BJ (cell line): Measurements from ENCODE around the gene ERF. TPM values are rescaled to one million over a fixed set of nuclear protein-coding genes. Genes with fewer than 3 reads are reported as not detected.
A peak's percentile ranks its signal among the peaks of the same experiment; 100 is the strongest.

Experiments used
- CTCF ChIA-PET: fragments of 350-600 bp; formaldehyde crosslinking; extraction: SDS; loops from one replicate; lab custom pipeline; 2021; ENCODE audit warnings: antibody characterized with exemption, inconsistent platforms; lab: Yijun Ruan, JAX
- POLR2A ChIA-PET: fragments of 300-600 bp; sonication (Branson Sonifier 250); formaldehyde crosslinking; extraction: SDS; loops from one replicate; lab custom pipeline; 2021; ENCODE audit warnings: antibody characterized with exemption; lab: Charles Lee
- DNase-seq: peaks from one replicate; pipeline ENCODE4 v3.0.0-alpha.2; 2011; ENCODE audit warnings: low read depth
- H3K27me3 ChIP-seq: 2 replicates; pipeline ENCODE4 v1.6.0; 2011; ENCODE audit warnings: low read length; ENCODE audit not compliant: control insufficient read depth, insufficient read depth
- H3K36me3 ChIP-seq: 2 replicates; pipeline ENCODE4 v1.5.1; 2011; ENCODE audit warnings: low read length; ENCODE audit not compliant: control insufficient read depth, insufficient read depth
- H3K4me3 ChIP-seq: 2 replicates; pipeline ENCODE4 v1.5.1; 2011; ENCODE audit warnings: low read depth, mild to moderate bottlenecking, control low read depth, low read length
- CTCF ChIP-seq: IDR thresholded peaks from 2 replicates; pipeline ENCODE4 v1.5.1; 2011; ENCODE audit warnings: low read depth, mild to moderate bottlenecking, control low read depth, inconsistent platforms, low read length, moderate library complexity; ENCODE audit not compliant: insufficient read depth
- polyA plus RNA-seq: library from polyadenylated mRNA; depleted of rRNA; stranded (reverse); fragments of >200 nt; gene quantifications from 2 replicates; pipeline ENCODE4 v1.2.3, GENCODE V29; 2011

The ERF gene
- polyA plus RNA-seq, 1 experiment, result 51.4 TPM

DNA sequence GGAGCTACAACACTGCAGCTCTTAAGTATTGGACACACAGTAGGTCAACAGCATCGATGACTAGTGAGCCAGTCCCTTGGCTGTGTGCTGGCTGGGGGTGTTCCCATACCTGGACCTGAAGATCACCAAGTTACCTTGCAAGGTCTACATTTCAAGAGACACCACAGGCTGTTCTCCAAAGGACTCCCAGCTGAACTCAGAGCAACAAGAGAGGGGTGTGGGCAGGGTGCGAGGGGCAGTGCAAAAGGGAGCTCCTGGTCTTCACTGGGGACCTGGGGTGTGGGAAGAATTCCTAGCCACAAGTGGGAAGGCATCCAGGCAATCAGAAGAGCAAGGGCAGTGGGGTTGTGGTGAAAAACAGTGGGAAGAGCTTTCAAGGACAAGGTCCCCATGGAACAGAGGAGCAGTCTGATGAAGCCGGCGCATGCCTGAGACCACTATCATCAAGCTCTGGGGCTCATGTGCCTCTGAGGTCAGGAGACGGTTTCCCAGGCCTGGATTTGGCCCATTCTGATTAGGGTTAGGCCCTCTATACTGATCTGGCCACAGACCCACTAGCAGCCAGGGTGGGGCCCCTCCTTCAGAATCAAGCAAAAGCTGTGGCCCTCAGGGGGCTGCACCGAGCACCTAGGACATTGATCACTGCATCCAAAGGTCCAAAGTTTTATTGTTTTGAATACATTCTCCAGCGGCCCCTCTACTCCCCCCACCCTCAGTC lies 7.8 kb downstream of the ERF start:
- ChIA-PET CTCF (interaction anchor here (0.8 to 6.2 kb wide), 16 partner anchors 9 to 154 kb away, joined by 3 to 135 read pairs (median 7); partner anchors contain the start of genes CIC, PAFAH1B3, POU2F2 and PRR19), POLR2A (no interaction called here)
- no peak for TF ChIP-seq CTCF
- Histone ChIP-seq H3K27me3 (no peaks in the 10 kb centered on the region), H3K4me3 (no peak overlapping the region), H3K36me3 (peaks cover 12% of the 10 kb centered on the region)
- DNase-seq, result no peak

- H3K4me3 ChIP-seq, result no peak overlapping the region
- CTCF ChIA-PET, result interaction anchor here (0.7 to 6.2 kb wide), 29 partner anchors 10 to 165 kb away, joined by 3 to 135 read pairs (median 7); partner anchors contain the start of genes CIC, PAFAH1B3, POU2F2 and PRR19
- H3K36me3 ChIP-seq, result peaks cover 12% of the 10 kb centered on the region
- no peak for DNase-seq
- POLR2A ChIA-PET, result no interaction called here
- no peaks in the 10 kb centered on the region for H3K27me3 ChIP-seq
- peak; percentile 82 for TF ChIP-seq CTCF
These were observed 8.6 kb downstream of the ERF start for GRCh38 chr19:42246143-42246921.

GRCh38 chr19:42245231-42245630 lies 9.7 kb downstream of the ERF start:
- Histone ChIP-seq H3K4me3 (no peak overlapping the region), H3K36me3 (peaks cover 11% of the 10 kb centered on the region), H3K27me3 (no peaks in the 10 kb centered on the region)
- CTCF ChIA-PET, result interaction anchor here (0.7 to 6.2 kb wide), 30 partner anchors 11 to 195 kb away, joined by 3 to 135 read pairs (median 6); partner anchors contain the start of genes CIC, PAFAH1B3, POU2F2 and PRR19
- DNase-seq, result no peak
- TF ChIP-seq CTCF, result no peak
- POLR2A ChIA-PET, result no interaction called here

DNA sequence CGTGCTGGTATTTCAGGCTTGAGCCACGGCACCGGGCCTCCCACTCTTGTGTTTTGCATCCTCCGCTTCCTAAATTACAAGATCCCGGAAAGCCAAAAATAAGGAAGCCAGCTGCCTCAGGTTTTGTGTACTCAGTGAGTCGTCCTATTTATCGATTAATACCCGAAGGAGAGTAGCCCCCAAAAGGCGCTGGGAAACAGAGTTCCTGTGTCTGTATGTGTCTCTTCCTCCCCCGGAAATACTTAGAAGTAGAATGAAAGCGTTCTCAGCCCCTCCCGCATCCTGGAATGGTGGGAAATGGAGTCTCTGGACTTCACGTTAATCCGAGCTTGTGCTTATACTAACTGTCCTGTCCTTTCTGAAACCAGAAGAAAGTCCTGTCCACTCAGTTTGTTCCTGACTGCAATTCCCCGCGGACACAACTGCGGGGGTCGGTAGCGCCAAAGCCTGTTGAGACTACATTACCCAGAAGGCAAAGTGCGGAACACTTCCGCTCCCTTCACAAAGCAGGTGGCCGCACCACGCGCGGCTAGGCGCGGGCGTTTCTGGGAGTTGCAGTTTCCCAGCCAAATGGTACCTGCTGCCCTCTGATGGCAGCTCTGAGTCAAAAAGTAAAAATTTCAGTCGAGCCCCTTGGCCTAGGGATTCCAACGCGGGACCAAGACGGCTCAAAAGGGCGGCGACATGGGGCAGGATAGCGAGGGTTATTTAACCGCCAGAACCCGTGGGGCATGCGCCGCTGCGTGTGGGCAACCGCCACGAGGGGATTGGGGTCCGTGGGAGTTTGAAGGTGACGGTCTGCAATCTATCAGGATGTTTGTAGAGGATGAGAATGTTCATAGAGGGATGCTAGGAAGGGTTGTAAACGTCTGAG lies 10.3 kb downstream of the ERF start:
- H3K4me3 ChIP-seq, result peak overlapping the region; percentile 73
- peaks cover 14% of the 10 kb centered on the region for H3K36me3 ChIP-seq
- CTCF ChIA-PET, result interaction anchor here (0.7 to 6.2 kb wide), 23 partner anchors 10 to 196 kb away, joined by 3 to 135 read pairs (median 7); partner anchors contain the start of genes CIC, PAFAH1B3, POU2F2 and PRR19
- peak; percentile 74 for TF ChIP-seq CTCF
- H3K27me3 ChIP-seq, result no peaks in the 10 kb centered on the region
- peak; percentile 67 for DNase-seq
- POLR2A ChIA-PET, result no interaction called here
